ENCODE results near the gene CAAP1. TPM values are rescaled to one million over a fixed set of nuclear protein-coding genes. Genes with fewer than 3 reads are reported as not detected.

The CAAP1 gene
- total and polyA plus RNA-seq, 2 of the 8 experiments (the other 6 are each of a cell fraction or from before 2014, with no cell fraction given) = 9.5 to 36.7 TPM

- no peak overlapping the region for H2BK12ac ChIP-seq (ENCODE audit: low read depth, low read length)
- H4K20me1 ChIP-seq (replicated peaks in 1 of 2; ENCODE audit: control insufficient read depth in 1 of 2, insufficient read depth in 2 of 2, low read length in 2 of 2) = peaks cover 0 to 6% of the 10 kb centered on the region in 2 experiments
- H3K27me3 ChIP-seq (replicated peaks in 1 of 4; ENCODE audit: control insufficient read depth in 3 of 4, extremely low read depth in 1 of 4, insufficient read depth in 3 of 4, low read length in 3 of 4) = no peaks in the 10 kb centered on the region
- 100% methylated on average over 3 of the region's 3 CpGs; no CpG with 5 or more reads in 1 of the 2 experiments for WGBS, 2 experiments (ENCODE audit: extremely low coverage in 1 of 2, insufficient coverage in 1 of 2, insufficient read length in 1 of 2, insufficient replicate concordance in 2 of 2, low coverage in 1 of 2, low lambda C conversion rate in 2 of 2, missing lambda C conversion rate in 1 of 2)
- no peak overlapping the region for H4K5ac ChIP-seq (ENCODE audit: insufficient read length, low read depth, low read length)
- no peak overlapping the region for H2AK5ac ChIP-seq (ENCODE audit: low read depth, low read length)
- no peak overlapping the region for H3K23ac ChIP-seq (ENCODE audit: insufficient read length)
- H3K14ac ChIP-seq (ENCODE audit: insufficient read length) = no peak overlapping the region
- no peak overlapping the region for H2BK20ac ChIP-seq (ENCODE audit: low read length)
- H2BK5ac ChIP-seq (ENCODE audit: low read depth, low read length) = no peak overlapping the region
- no peak overlapping the region for H3K4me3 ChIP-seq (ENCODE audit: extremely low read depth in 1 of 4, insufficient read depth in 2 of 4, low read depth in 3 of 4, low read length in 4 of 4)
- H3K4me1 ChIP-seq (replicated peaks in 1 of 4; ENCODE audit: control insufficient read depth in 3 of 4, insufficient read depth in 4 of 4, low read length in 3 of 4) = peaks cover 0 to 6% (median 4%) of the 10 kb centered on the region in 4 experiments; a peak in 4 of 7 replicates
- peaks cover 5% of the 10 kb centered on the region for H3K79me1 ChIP-seq (ENCODE audit: low read depth, low read length)
- no peak overlapping the region for H4K8ac ChIP-seq (ENCODE audit: extremely low read depth, insufficient read depth, low read length)
- no peak overlapping the region for H4K91ac ChIP-seq (replicated peaks; ENCODE audit: insufficient read length, low read length)
- no peaks in the 10 kb centered on the region; a peak in 2 of 8 replicates for H3K36me3 ChIP-seq (ENCODE audit: control insufficient read depth in 2 of 4, insufficient read depth in 4 of 4, low read length in 3 of 4)
- H3K18ac ChIP-seq (ENCODE audit: extremely low read depth, low read length) = no peak overlapping the region
- no peak overlapping the region for H3K27ac ChIP-seq (ENCODE audit: low read depth, low read length)
- H3K79me2 ChIP-seq (ENCODE audit: control insufficient read depth in 1 of 2, insufficient read depth in 2 of 2, low read length in 2 of 2) = peaks cover 20 to 89% of the 10 kb centered on the region in 2 experiments
- H2BK15ac ChIP-seq (ENCODE audit: low read length) = no peak overlapping the region
- no peak overlapping the region for H3K4ac ChIP-seq (replicated peaks; ENCODE audit: insufficient read length, low read depth, low read length)
- POLR2A ChIA-PET (ENCODE audit: partially characterized antibody) = interaction anchor here (1.1 to 1.2 kb wide), 2 partner anchors 10 to 45 kb away, joined by 4 to 5 read pairs; partner anchors contain the start of genes CAAP1 and PLAA
- FAIRE-seq = no peak
- no peak for DNase-seq (ENCODE audit: low read depth in 1 of 2, low spot score in 2 of 2)
- peaks cover 0 to 3% of the 10 kb centered on the region in 2 experiments; a peak in 1 of 4 replicates for H3K9me3 ChIP-seq (ENCODE audit: insufficient read depth in 2 of 2, low read depth in 1 of 2, low read length in 1 of 2)
- H3K9ac ChIP-seq (replicated peaks in 1 of 4; ENCODE audit: extremely low read depth in 1 of 4, low read depth in 3 of 4, low read length in 3 of 4) = no peak overlapping the region
- no peak overlapping the region for H2BK120ac ChIP-seq (replicated peaks; ENCODE audit: low read depth, low read length)
- no peak overlapping the region for H2AFZ ChIP-seq (ENCODE audit: low read length)
- CTCF ChIA-PET (ENCODE audit: partially characterized antibody) = interaction anchor here (0.6 kb wide), 2 partner anchors 78 to 1597 kb away, joined by 3 to 4 read pairs; no protein-coding TSS in a partner anchor
- H3K23me2 ChIP-seq (ENCODE audit: low read depth, low read length) = peaks cover under 1% of the 10 kb centered on the region; the same call in 1 of the 2 replicates
- no peak overlapping the region for H3K56ac ChIP-seq (replicated peaks; ENCODE audit: insufficient read length, low read depth, low read length)
- H3K4me2 ChIP-seq (ENCODE audit: insufficient read depth in 1 of 2, low read depth in 2 of 2, low read length in 2 of 2) = no peak overlapping the region
- no peak for TF ChIP-seq TBP (IDR thresholded peaks at IDR 0.05; ENCODE audit: low read depth, low read length)
- no peak for TF ChIP-seq ASH2L (IDR thresholded peaks at IDR 0.05; ENCODE audit: low read length)
- no peak for TF ChIP-seq CTCF (IDR thresholded peaks at IDR 0.05; ENCODE audit: control extremely low read depth in 1 of 3, insufficient read depth in 1 of 3, low read depth in 1 of 3, low read length in 3 of 3)
- no peak for TF ChIP-seq KDM4A (IDR thresholded peaks at IDR 0.05; ENCODE audit: low read depth, low read length, severe bottlenecking)
- no peak for TF ChIP-seq CTBP2 (IDR thresholded peaks at IDR 0.05; ENCODE audit: borderline replicate concordance, insufficient read depth, insufficient read length, low read length)
- no peak for TF ChIP-seq CEBPB (IDR thresholded peaks at IDR 0.05; ENCODE audit: low read depth, low read length)
- TF ChIP-seq NANOG (IDR thresholded peaks at IDR 0.05; ENCODE audit: insufficient read depth, low read depth, low read length, poor library complexity, severe bottlenecking) = no peak
- TF ChIP-seq TAF7 (optimal IDR thresholded peaks at IDR 0.05; ENCODE audit: borderline replicate concordance, low read depth, low read length) = no peak
- TF ChIP-seq, protein P1, sequence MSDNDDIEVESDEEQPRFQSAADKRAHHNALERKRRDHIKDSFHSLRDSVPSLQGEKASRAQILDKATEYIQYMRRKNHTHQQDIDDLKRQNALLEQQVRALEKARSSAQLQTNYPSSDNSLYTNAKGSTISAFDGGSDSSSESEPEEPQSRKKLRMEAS (IDR thresholded peaks at IDR 0.05) = no peak
- TF ChIP-seq POU5F1 (IDR thresholded peaks at IDR 0.05; ENCODE audit: low read depth, low read length) = no peak
These were observed 45.3 kb upstream of the CAAP1 start for GRCh38 chr9:26937816-26938371.
